ENCODE results near the gene XPNPEP2. TPM values are rescaled to one million over a fixed set of nuclear protein-coding genes. Genes with fewer than 3 reads are reported as not detected.

Gene XPNPEP2
- total and polyA plus RNA-seq, 8 donors: 0.07 to 1.0 (median 0.20) TPM

DNA sequence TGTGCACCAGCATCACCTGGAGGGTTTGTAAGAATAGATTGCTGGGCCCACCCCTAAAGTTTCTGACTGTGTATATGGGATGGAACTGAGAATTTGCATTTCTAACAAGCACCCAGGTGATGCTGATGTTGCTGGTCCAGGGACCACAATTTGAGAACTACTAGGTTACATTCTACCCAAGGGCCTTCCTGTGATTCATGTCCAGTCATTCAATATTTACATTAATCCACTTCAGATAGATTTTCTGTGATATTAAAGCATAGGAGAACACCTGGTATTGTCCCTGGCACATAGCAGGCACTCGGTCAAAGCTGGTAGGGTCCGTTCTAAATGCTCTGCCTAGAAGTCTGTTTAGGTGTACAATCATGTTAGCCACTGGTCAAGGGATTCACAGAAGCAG, 19.5 kb upstream of the XPNPEP2 start:
- 61% methylated on average over 2 of the region's 2 CpGs for WGBS, 2 donors
- H3K27ac ChIP-seq: no peak overlapping the region
- ATAC-seq: no peak
- peaks cover 0 to 6% (median 2%) of the 10 kb centered on the region in 4 donors for H3K27me3 ChIP-seq
- H3K36me3 ChIP-seq: no peaks in the 10 kb centered on the region
- H3K4me1 ChIP-seq: no peaks in the 10 kb centered on the region
- no peak for FAIRE-seq
- no peaks in the 10 kb centered on the region for H3K9me3 ChIP-seq
- DNase-seq: no peak
- intact Hi-C loops (cut with DNase I): no loop called here
- no peak overlapping the region for H3K4me3 ChIP-seq
- TF ChIP-seq CTCF (IDR thresholded peaks at IDR 0.05): no peak

DNA sequence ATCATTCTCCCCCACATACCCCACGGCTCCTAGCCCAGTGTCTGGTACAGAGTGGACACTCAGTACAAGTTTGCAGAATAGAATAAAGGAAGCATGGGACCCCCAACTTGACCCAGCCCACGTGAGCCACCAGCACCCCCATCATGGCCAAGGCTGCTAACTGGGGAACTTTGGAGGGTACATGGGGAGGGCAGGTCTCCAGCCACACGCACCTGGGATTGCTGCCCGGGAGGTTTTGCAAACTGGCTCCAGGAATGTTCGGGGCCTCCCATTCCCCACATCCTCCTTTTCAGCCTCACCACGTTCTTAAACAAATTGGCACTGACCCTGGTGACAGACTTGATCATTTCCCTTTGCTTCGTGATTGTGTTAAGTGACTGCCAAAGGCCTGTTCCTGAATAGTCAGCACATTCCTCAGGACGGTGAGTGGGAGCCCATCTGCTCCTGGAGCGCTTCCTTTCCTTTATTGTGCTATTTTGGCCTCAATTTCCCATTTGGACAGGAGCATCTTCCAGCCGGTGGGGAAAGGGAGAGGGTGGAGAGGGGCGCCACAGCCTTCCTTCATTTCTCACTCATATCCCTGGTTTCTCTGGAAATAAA, 18.7 kb upstream of the XPNPEP2 start:
- no peaks in the 10 kb centered on the region for H3K4me1 ChIP-seq
- DNase-seq (no peak), FAIRE-seq (no peak), ATAC-seq (no peak)
- no peaks in the 10 kb centered on the region for H3K9me3 ChIP-seq
- H3K27ac ChIP-seq: no peak overlapping the region
- intact Hi-C loops (cut with DNase I): loop anchor here in 1 of 3 donors (10.0 kb wide), 1 partner anchor 85 kb away; no protein-coding TSS in a partner anchor
- no peak for TF ChIP-seq CTCF (IDR thresholded peaks at IDR 0.05)
- peaks cover 0 to 6% (median 2%) of the 10 kb centered on the region in 4 donors for H3K27me3 ChIP-seq
- H3K36me3 ChIP-seq: no peaks in the 10 kb centered on the region
- H3K4me3 ChIP-seq: no peak overlapping the region
- 55 to 61% methylated on average over 11 of the region's 11 CpGs for WGBS, 2 donors

DNA sequence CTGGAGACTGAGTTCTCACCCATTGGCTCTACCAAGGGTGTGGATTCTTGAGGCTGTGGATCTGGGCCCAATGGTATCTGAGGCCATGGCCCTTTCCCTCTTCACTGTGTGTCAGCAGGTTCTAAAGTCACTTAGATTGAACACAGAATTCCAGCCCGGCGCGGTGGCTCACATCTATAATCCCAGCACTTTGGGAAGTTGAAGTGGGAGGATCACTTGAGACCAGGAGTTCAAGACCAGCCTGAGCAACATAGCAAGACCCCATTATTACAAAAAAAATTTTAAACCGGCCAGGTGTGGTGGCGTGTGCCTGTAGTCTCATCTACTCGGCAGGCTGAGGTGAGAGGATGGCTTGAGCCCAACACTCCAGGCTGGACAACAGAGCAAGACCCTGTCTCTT, 18.0 kb upstream of the XPNPEP2 start:
- H3K27me3 ChIP-seq: peaks cover 0 to 6% (median 2%) of the 10 kb centered on the region in 4 donors
- WGBS, 2 donors: 88 to 93% methylated on average over 6 of the region's 6 CpGs
- no peak for FAIRE-seq

GRCh38 chrX:129721414-129721813, 17.4 kb upstream of the XPNPEP2 start:
- no peaks in the 10 kb centered on the region for H3K4me1 ChIP-seq
- H3K27me3 ChIP-seq: peaks cover 0 to 6% (median 2%) of the 10 kb centered on the region in 4 donors
- H3K9me3 ChIP-seq: no peaks in the 10 kb centered on the region
- H3K4me3 ChIP-seq: no peak overlapping the region
- no peak for TF ChIP-seq CTCF (IDR thresholded peaks at IDR 0.05)
- intact Hi-C loops (cut with DNase I): loop anchor here in 1 of 3 donors (10.0 kb wide), 1 partner anchor 87 kb away; no protein-coding TSS in a partner anchor
- H3K27ac ChIP-seq: no peak overlapping the region
- WGBS, 2 donors: 41 to 74% methylated on average over 2 of the region's 2 CpGs
- H3K36me3 ChIP-seq: no peaks in the 10 kb centered on the region
- ATAC-seq (no peak), FAIRE-seq (no peak), DNase-seq (no peak)

More for the DNA sequence above, 18.0 kb upstream of the XPNPEP2 start:
- no peak for TF ChIP-seq CTCF (IDR thresholded peaks at IDR 0.05)
- intact Hi-C loops (cut with DNase I): loop anchor here in 1 of 3 donors (10.0 kb wide), 1 partner anchor 86 kb away; no protein-coding TSS in a partner anchor
- Histone ChIP-seq H3K4me3 (no peak overlapping the region), H3K27ac (no peak overlapping the region), H3K36me3 (no peaks in the 10 kb centered on the region), H3K4me1 (no peaks in the 10 kb centered on the region), H3K9me3 (no peaks in the 10 kb centered on the region)
- ATAC-seq (no peak), DNase-seq (no peak)

GRCh38 chrX:129721870-129722269, 16.9 kb upstream of the XPNPEP2 start:
- intact Hi-C loops (cut with DNase I): loop anchor here in 1 of 3 donors (10.0 kb wide), 1 partner anchor 87 kb away; no protein-coding TSS in a partner anchor
- Histone ChIP-seq H3K27ac (no peak overlapping the region), H3K27me3 (peaks cover 0 to 6% (median 2%) of the 10 kb centered on the region in 4 donors), H3K4me1 (no peaks in the 10 kb centered on the region), H3K36me3 (no peaks in the 10 kb centered on the region), H3K4me3 (no peak overlapping the region), H3K9me3 (no peaks in the 10 kb centered on the region)
- 36 to 45% methylated on average over 4 of the region's 4 CpGs for WGBS, 2 donors
- FAIRE-seq: no peak
- ATAC-seq: no peak
- no peak for DNase-seq
- no peak for TF ChIP-seq CTCF (IDR thresholded peaks at IDR 0.05)

Data from pancreas (tissue), 10 donors.